ENCODE measurements around the gene FERMT3.

- TF ChIP-seq CTCF (IDR thresholded peaks at IDR 0.05; ENCODE audit: borderline replicate concordance, extremely low read depth, low read length, poor library complexity, severe bottlenecking): no peak
- no peak for TF ChIP-seq EZH2 (IDR thresholded peaks at IDR 0.05; ENCODE audit: borderline replicate concordance, low read depth, low read length, severe bottlenecking)
These were observed 3.9 kb downstream of the FERMT3 start for GRCh38 chr11:64210301-64211020.
